PFSK-1 (cell line): ENCODE data around the gene HSCB.

Experiments used
- POLR2AphosphoS5 ChIP-seq: IDR thresholded peaks from 2 replicates; pipeline ENCODE4 v1.6.1; 2012; ENCODE audit warnings: low read depth, mild to moderate bottlenecking, control low read depth, low read length, moderate library complexity
- TAF1 ChIP-seq: IDR thresholded peaks from 2 replicates; pipeline ENCODE4 v1.6.1; 2012; ENCODE audit warnings: low read length, control low read depth, borderline replicate concordance; ENCODE audit not compliant: insufficient read depth

- TF ChIP-seq POLR2AphosphoS5: no peak
- TF ChIP-seq TAF1: no peak; the same call in 1 of the 2 replicates
Measured at GRCh38 chr22:28799606-28800307, 57.9 kb downstream of the HSCB start.
